Measurements from ENCODE around the gene BCR. TPM values are rescaled to one million over a fixed set of nuclear protein-coding genes. Genes with fewer than 3 reads are reported as not detected.

Gene BCR
- total and polyA plus RNA-seq, 2 of the 13 experiments (the other 11 are each of a cell fraction or from before 2014, with no cell fraction given): 19.9 to 33.6 TPM

DNA sequence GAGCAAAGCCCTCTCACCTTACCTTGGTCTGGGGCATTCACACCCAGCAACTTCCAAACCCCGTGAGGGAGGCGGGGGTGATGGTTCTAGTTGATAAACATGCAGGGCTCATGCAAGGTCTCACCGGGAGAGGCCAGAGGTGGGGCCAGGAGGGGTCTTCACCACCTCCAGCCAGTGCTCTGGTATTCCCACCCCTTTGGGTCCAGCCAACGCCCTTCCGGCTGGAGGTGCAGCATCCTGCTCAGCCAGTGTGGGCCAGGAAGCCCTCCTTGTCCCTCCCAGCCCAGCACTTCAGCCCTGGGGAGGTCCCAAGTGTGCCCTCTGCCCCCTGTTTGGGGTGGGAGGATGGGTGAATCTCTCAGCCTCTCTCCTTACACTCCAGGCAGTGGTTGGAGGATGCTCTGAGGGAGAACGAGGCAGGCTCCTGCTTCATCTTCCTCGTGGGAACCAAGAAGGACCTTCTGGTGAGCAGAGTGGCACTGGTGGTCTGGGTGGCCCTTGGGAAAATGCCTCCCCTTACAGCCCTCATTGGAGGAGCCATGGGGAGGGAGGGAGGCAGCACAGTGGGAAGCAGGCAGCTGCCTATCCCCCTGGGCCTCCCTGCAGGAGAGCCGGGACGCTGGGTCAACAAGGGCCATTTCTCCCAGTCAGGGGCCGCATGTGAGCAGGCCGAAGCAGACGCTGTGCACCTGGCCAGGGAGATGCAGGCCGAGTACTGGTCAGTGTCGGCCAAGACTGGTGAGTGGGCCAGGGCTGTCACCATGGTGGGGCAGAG lies 21.6 kb upstream of the BCR start (continued):
- TF ChIP-seq, protein P1, sequence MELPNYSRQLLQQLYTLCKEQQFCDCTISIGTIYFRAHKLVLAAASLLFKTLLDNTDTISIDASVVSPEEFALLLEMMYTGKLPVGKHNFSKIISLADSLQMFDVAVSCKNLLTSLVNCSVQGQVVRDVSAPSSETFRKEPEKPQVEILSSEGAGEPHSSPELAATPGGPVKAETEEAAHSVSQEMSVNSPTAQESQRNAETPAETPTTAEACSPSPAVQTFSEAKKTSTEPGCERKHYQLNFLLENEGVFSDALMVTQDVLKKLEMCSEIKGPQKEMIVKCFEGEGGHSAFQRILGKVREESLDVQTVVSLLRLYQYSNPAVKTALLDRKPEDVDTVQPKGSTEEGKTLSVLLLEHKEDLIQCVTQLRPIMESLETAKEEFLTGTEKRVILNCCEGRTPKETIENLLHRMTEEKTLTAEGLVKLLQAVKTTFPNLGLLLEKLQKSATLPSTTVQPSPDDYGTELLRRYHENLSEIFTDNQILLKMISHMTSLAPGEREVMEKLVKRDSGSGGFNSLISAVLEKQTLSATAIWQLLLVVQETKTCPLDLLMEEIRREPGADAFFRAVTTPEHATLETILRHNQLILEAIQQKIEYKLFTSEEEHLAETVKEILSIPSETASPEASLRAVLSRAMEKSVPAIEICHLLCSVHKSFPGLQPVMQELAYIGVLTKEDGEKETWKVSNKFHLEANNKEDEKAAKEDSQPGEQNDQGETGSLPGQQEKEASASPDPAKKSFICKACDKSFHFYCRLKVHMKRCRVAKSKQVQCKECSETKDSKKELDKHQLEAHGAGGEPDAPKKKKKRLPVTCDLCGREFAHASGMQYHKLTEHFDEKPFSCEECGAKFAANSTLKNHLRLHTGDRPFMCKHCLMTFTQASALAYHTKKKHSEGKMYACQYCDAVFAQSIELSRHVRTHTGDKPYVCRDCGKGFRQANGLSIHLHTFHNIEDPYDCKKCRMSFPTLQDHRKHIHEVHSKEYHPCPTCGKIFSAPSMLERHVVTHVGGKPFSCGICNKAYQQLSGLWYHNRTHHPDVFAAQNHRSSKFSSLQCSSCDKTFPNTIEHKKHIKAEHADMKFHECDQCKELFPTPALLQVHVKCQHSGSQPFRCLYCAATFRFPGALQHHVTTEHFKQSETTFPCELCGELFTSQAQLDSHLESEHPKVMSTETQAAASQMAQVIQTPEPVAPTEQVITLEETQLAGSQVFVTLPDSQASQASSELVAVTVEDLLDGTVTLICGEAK (IDR thresholded peaks at IDR 0.05): no peak
- TF ChIP-seq, protein P1 (CRISPR knock-in tag; IDR thresholded peaks at IDR 0.05): no peak
- TF ChIP-seq, protein P2, sequence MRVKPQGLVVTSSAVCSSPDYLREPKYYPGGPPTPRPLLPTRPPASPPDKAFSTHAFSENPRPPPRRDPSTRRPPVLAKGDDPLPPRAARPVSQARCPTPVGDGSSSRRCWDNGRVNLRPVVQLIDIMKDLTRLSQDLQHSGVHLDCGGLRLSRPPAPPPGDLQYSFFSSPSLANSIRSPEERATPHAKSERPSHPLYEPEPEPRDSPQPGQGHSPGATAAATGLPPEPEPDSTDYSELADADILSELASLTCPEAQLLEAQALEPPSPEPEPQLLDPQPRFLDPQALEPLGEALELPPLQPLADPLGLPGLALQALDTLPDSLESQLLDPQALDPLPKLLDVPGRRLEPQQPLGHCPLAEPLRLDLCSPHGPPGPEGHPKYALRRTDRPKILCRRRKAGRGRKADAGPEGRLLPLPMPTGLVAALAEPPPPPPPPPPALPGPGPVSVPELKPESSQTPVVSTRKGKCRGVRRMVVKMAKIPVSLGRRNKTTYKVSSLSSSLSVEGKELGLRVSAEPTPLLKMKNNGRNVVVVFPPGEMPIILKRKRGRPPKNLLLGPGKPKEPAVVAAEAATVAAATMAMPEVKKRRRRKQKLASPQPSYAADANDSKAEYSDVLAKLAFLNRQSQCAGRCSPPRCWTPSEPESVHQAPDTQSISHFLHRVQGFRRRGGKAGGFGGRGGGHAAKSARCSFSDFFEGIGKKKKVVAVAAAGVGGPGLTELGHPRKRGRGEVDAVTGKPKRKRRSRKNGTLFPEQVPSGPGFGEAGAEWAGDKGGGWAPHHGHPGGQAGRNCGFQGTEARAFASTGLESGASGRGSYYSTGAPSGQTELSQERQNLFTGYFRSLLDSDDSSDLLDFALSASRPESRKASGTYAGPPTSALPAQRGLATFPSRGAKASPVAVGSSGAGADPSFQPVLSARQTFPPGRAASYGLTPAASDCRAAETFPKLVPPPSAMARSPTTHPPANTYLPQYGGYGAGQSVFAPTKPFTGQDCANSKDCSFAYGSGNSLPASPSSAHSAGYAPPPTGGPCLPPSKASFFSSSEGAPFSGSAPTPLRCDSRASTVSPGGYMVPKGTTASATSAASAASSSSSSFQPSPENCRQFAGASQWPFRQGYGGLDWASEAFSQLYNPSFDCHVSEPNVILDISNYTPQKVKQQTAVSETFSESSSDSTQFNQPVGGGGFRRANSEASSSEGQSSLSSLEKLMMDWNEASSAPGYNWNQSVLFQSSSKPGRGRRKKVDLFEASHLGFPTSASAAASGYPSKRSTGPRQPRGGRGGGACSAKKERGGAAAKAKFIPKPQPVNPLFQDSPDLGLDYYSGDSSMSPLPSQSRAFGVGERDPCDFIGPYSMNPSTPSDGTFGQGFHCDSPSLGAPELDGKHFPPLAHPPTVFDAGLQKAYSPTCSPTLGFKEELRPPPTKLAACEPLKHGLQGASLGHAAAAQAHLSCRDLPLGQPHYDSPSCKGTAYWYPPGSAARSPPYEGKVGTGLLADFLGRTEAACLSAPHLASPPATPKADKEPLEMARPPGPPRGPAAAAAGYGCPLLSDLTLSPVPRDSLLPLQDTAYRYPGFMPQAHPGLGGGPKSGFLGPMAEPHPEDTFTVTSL (CRISPR knock-in tag; IDR thresholded peaks at IDR 0.05; ENCODE audit: borderline replicate concordance): no peak
- TF ChIP-seq XRCC5 (optimal IDR thresholded peaks at IDR 0.05; ENCODE audit: low read length) (no peak), ZNF569 (CRISPR knock-in tag; IDR thresholded peaks at IDR 0.05; ENCODE audit: borderline replicate concordance) (no peak), FOXA1 (IDR thresholded peaks at IDR 0.05) (no peak), FOXA1 (CRISPR knock-in tag; IDR thresholded peaks at IDR 0.05) (peak; percentile 61; the same call in 1 of the 2 replicates), ZNF776 (CRISPR knock-in tag; IDR thresholded peaks at IDR 0.05) (no peak), SOX5 (CRISPR knock-in tag; IDR thresholded peaks at IDR 0.05; ENCODE audit: borderline replicate concordance) (no peak), SIX1 (CRISPR knock-in tag; IDR thresholded peaks at IDR 0.05; ENCODE audit: borderline replicate concordance) (no peak), BCL6 (CRISPR knock-in tag; IDR thresholded peaks at IDR 0.05) (no peak)
- TF ChIP-seq, protein P3, sequence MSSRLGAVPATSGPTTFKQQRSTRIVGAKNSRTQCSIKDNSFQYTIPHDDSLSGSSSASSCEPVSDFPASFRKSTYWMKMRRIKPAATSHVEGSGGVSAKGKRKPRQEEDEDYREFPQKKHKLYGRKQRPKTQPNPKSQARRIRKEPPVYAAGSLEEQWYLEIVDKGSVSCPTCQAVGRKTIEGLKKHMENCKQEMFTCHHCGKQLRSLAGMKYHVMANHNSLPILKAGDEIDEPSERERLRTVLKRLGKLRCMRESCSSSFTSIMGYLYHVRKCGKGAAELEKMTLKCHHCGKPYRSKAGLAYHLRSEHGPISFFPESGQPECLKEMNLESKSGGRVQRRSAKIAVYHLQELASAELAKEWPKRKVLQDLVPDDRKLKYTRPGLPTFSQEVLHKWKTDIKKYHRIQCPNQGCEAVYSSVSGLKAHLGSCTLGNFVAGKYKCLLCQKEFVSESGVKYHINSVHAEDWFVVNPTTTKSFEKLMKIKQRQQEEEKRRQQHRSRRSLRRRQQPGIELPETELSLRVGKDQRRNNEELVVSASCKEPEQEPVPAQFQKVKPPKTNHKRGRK (CRISPR knock-in tag; IDR thresholded peaks at IDR 0.05): no peak
